HG03066 (cell line): ENCODE data around the gene CCDC141.

Source experiments
- ATAC-seq: cut with Tn5 transposase; IDR thresholded peaks from one replicate; pipeline ENCODE4 v1.9.1; 2021; ENCODE audit warnings: low read depth; ENCODE audit not compliant: unreplicated experiment

The CCDC141 gene

DNA sequence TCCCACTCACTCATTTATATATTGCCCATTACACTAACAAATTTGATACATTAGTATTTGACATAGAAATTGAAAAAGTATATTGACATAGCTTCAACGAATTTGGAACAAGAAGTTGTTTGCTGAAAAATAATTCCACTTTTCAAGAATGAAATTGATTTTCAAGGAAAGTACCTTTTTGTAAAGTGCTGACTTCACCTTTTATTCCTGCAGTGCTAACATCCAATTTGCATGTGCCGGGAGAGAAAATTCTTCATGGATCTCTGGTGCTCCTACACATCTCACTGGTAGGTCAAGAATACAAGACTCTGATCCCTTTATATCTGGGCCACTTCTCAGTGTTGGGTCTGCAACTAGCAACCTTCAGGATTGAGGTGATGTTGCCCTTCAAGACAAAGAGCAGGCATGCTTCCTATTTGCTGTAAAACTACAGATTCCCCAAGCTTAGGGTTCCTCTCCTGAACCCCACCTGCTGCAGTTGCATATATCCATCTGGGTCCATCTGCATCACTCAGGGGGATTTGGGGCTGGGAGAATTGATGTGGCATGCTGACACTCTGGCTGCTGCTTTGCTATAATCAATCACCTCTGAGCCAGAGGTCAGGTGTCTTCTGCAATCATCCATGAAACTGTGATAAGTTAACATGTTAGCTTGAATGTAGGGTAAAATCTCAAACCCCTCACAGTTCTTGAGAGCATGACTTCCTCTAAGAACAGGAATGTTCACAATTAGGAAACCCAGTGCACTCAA lies 134.3 kb downstream of the CCDC141 start:
- ATAC-seq: no peak

DNA sequence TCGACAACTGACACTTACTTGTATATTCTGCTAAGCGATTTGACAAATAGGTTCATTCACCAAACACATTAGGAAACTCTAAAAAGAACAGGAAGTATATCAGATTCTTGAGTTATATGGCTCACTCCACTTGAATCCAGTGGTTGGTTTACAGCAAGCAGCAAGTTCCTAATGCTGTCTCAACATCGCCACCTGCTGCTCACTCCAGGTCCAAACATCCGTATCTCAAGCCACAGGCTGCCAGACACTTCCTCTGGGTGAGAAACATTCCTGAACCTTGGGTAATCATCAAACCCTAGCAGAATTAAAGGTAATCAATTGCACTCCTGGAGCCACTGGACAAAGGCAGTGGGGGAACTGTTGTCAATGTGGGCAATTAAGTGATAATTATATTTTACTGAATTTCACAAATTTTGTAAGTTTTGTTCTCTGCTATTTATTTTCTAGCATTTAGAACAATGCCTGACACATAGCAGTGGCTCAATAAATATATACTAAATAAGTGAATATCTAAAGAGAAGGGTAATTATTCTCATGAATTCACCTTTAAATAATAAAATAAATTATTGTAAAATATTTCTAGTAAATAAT lies 135.6 kb downstream of the CCDC141 start:
- ATAC-seq: peak; percentile 97

DNA sequence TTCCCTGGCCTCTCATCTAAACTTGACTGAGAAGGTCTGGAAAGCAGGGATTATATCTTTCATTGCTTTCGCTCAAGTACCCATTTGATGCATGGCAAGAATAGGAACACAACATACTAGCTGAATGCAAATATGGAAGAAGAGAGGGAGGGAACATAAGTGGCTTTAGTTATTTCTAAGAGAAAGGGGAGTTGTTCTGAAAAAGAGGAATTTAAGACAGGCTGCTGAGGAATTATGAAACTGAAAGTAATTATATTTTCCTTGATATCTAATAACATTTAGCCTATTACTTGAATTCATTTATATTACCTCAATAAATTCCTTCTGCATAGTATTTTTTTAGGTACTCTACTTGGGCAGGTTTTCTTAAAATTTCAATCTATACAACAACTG lies 136.9 kb downstream of the CCDC141 start:
- ATAC-seq: no peak

DNA sequence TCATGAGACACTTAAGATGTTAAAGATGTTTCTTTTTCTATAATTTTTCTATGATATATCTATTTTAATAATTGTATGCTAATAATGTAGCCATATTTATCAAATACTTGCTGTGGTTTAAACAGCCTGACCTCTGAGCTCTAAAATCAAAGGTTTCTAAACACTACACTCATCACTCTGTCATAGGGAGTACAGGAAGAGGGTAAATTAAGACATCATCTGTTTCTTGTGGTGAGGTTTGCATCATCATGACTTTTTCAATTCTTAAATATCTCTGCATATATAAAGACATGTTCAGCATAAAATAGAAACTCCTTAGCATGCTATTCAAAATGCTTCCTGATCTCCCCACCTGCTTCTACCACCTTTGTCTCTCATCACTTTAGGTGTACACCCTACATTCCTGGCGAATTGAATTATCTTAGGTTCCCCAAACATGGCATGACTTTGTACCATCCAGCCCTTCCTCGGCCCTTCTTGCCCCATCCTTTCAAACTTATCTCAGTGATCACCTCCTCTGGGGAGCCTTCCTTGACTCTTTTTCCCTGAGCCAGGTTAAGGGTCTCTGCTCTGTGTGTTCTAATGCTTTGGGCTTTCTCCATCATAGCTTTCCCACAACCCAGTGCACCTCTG lies 137.4 kb downstream of the CCDC141 start:
- ATAC-seq: no peak

DNA sequence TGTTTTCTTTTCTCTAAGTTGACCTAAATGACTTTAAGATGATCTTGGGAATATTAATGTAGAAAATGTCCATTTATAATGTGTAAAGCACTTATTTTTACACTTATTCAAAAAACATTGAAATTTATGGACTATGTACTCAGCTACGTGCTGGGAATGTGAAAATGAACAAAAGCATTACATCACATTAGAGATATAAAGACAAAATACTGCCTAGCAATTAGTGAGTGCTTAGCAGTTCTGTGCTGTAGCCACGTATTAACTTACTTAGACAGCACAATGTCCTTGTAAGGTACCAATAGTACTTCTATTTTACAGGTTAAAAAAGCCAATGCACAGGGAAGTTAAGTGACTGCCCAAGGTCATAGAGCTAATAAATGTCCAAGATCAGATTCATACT lies 138.9 kb downstream of the CCDC141 start:
- no peak for ATAC-seq

DNA sequence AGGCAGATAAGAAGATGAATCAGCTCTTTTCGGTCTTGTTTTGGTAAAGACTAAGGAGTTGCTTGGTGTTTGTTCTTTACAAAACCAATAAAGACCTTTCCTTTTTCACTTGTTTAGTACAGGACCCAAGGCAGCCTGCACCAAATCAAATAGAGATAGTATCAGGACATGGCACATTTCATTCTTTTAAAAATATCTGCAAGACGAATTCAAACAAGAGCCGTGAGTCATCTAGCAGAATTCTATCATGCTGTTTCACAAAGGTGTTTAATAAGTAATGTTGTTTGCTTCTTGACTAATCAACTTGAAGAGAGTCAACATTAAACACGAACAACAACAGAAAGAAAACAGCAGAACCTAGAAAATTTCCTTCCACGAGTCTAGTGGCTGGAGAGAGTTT lies 139.9 kb downstream of the CCDC141 start:
- no peak for ATAC-seq

DNA sequence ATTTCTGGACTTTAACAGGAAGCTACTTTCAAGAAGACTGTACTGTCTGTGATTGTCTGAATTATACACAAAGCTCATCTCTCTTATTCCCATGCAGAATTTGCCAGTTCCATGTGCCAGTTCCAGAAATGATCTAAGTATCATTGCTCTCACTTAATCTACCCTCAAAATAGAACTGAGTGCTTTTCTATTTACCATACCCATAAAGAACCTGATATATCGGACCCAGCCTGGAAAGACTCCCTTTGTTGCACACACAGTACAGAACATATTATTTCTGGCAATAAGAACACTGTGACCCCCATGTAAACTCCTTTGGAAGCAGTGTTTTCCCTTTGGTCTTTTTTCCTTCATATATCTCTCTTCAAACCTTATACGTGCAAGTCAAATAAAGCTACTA lies 140.4 kb downstream of the CCDC141 start:
- no peak for ATAC-seq

DNA sequence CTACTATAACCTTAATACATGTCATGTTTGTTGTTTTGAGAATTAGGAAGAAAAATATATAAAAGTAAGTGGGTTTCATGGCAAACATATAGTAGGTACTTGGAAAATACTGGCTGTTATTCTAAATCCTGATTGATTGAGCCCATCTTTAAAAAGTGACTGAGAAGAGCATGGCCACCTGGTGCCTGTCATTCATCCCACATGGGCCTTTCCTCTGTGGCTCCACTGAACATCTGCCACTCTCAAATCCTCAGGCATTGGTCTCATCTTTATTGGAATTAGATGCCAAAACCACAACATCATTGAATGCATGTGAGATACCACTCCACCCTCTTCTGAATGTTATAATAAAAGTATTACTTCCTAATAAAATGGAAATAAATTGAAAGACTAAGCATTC lies 141.1 kb downstream of the CCDC141 start:
- no peak for ATAC-seq

DNA sequence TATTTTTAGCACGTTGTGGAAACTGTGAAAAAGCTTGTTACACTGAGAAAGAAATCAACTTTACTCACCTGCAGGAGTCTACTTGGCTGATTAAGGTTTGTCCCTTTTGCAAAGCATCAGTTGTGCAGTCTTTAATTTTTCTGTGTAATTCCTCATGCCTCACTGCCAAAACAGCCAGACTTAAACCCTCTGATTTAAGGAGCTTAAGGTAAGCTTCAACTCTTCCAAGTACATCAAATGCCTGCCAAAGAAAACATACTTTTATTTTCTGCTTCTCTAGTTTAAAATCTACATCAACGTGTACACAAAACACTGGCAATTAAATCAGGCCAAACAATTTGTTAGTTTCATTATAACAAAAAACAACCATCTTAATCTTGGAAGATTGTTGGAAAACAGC lies 144.7 kb downstream of the CCDC141 start:
- no peak for ATAC-seq

DNA sequence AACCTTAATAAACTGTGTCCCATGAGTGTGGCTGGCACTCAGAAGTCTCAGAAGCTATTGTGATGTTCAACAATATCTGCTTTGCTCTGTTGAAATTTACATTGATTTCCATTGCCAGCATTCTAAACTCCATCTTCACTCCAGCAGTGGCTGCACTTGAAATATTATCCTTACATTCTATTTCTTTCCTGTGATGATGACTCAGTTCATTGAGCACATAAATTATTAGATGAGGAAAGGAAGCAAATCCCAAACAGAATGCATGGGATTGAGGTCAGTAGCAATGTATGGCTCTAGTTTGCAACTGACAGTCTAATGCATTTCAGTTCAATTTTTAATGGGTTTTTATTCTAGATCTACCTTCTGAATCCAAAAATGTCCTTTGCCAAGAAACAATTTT lies 150.3 kb downstream of the CCDC141 start:
- no peak for ATAC-seq

DNA sequence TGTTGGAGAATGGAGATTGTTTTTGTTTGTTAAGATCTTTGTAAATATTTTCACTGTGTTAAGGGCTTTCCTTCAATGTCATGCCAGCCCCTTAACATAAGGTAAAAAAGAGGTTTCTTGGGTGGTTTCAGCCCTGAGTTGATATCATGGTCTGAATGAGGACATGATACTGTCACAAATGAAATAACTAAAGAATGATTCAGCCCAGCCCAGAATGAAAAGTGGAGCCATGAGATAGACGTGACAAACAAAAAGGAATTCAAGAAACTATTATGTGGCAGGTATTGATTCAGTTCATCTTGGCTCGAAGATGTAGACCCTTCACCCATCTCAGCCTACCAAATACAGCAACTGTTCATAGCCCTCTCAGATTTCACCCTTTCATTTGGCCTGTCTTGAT lies 154.1 kb downstream of the CCDC141 start:
- no peak for ATAC-seq

DNA sequence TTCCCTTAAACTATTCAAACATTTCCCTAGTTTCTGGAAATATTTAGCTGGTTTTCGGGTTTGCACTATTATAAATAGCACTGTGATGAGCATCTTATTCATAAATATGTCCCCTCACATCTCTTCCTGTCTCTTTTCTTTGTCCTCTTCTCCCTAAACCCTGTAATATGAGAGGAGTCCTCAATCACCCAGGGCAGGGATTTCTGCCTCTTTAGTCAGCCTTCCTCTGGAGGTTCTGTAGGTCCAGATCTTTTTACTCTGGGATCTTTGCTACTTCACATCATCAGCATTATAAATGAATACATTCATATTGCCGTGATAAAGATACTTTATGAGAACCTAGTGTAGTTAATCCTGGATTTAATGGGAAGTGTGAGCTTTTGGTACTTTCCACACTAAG lies 154.8 kb downstream of the CCDC141 start:
- no peak for ATAC-seq

DNA sequence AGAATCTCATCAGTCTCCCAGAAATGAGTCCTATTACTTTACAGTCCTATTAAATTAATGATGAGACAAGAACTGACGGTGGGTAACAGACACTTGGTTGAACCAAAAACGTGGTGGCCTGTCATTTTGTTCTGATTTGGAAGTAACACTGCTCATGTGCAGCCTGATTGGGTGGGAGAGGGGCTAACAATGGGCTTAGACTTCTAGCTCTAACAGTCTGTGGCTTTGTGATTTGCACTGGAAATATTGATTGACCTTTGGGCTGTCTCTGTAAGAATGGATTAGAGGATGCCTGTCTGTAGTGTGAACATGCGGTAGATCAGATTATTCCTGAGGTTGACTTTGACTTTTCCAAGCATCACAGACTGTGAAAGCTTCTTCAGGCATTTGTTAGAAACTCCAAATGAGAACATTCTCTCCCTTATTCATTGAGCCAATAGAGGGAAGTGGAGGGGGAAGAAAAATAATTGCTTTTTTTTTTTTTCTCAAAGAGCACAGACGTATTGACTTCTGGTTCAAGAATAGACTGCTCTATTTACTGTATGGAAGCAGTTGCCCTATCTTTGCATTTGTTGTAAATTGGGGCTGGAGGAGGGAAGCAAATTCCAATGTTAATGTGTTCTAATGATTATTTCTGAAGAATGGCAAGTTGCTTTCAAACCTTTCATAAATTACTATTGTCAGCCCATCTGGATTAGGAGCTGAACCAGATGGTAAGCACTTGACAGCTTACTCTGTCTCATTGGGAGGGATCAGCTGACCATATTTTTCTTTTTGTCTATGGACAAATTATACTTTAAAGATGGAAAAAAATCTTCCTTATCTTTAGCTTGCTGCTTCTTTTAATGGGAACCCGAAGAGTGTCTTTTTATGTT lies 156.9 kb downstream of the CCDC141 start:
- no peak for ATAC-seq

DNA sequence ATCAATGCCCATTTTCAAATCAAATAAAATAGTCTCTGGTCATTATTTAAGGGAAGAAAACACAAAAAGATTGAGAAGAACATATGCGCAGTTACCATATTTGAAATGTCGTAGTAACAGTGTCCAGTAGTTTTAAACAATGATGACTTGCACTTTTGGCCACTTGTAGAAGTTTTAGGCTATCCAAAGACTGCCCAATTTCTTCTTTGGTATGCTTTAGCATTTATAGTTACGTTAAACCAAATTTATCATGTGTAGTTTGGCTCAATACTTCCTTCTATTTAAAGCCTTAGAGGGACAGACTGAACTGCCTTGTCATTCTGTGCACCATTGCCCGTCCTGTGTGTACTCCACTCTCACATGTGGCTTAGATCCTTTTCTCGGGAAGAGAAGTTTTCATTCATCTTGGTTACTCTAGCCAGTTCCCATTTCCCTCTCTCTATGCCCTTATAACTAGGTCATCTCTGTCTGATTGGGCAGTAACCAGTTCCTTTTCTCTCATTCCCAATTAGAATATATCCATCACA lies 157.9 kb downstream of the CCDC141 start:
- no peak for ATAC-seq

DNA sequence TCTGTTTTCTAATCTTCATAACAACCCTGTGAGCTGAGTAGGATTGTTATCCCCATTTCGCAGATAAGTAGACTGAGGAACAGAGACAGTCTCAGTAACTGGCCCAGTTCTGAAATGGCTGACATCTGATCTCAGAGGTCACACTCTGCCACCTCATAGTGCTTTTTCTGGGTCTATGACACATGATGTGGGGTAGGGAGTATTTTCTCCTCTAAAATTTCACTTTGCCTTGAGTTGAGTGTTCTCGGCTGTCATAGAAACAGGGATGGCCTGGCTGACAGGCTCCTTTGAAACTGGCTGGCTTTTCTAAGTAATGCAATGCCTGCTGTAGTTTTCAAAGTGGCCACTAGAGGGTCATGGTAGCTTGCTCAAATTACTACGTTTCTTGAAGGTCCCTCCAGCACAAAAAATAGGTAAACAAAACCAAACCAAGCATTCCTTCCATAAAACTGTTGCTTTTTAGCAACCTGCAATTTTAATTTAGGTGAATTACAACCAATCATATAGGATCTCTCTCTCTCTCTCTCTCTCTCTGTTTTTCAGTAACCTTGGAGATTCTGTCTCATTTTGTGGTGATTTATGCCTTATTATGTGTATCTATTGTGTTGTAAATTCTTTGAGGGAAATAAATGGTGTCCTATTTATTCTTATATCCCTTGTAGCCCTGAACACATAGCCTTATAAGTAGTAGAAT lies 158.5 kb downstream of the CCDC141 start:
- peak; percentile 90 for ATAC-seq

DNA sequence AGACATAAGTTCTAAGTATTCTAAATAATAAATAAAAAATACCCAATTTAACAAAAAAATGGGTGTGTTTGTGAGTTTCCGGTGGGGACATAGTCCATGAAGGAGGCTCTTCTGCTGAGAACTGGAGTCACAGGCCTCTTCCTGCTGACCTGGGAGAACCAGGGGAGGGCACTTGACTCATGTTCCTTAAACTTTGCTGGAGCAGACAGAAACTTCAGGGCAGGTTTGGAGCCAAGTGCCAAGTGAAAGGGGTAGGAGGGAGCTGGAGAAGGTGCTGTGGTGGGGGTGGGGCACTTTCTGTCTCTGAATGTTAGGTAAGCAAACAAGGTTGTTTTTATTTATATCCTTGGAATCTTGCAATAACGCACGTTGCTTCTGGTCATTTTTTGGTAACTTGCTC lies 163.9 kb downstream of the CCDC141 start:
- no peak for ATAC-seq

DNA sequence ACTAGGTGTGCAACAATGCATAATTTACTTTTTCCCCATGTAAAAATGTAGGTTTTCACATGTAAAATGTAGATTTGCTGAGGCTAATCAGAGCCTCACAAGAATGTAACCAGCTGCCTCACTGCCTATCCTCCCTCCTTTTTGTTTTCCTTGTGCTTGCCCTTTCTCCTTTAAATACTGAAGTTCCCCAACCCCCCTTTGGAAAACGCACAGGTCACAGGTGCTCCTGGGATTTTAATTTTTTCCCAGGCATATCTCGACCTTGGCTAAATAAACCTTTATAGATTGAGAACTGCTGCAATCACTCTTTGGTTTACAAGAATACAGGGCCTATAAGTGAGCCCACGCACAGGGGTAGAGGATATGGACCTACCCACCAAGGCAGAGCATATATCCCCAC lies 165.5 kb downstream of the CCDC141 start:
- ATAC-seq: no peak

DNA sequence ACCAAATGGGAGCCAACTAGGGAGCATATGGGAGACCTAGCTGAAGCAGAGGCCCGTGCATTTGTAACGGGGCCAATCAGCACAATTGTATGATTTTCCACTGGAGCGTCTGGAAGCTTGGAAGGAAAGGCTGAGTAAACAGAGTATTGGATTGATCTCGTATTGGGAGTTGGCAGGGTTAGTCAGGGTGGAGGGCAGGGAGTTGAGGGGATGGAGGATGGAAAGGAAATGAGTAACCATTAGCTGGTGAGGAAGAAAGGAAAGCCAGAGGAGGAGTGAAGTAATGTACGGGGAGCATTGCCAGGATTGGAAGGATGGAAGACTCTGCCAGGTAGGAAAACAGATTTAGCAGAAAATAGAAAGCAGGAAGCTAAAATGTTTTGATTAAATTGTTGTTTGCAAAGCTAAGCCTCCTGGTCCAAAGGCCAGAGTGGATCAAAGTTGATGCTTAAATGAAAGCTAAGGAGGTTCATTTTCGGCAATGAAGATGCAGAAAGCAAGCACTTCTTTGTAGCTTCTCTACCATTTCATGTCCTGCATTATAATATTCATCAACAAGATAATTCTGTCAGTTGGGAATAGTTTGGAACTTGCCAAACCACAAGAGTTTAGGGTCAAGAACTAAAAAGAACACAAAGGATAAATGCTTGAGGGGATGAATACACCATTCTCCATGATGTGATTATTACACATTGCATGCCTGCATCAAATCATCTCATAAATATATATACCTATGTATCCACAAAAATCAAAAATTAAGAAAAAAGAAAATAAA lies 167.1 kb downstream of the CCDC141 start:
- ATAC-seq: no peak

DNA sequence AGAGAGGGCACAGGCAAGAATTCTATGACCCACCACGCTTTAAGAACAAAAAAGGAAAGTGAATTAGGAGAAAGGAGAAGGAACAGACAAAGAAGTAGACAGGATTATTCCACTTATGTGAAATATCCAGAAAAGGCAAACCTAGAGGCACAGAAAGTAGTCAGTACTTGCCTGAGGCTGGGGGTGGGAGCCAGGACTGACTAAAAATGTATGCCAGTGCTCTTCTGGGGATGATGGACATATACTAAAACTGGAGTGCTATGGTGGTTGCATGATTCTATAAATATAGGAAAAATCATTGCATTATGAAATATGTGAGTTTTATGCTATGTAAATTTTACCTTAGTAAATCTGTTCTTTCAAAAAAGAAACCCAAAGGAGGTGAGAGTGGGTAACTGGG lies 168.9 kb downstream of the CCDC141 start:
- ATAC-seq: no peak

DNA sequence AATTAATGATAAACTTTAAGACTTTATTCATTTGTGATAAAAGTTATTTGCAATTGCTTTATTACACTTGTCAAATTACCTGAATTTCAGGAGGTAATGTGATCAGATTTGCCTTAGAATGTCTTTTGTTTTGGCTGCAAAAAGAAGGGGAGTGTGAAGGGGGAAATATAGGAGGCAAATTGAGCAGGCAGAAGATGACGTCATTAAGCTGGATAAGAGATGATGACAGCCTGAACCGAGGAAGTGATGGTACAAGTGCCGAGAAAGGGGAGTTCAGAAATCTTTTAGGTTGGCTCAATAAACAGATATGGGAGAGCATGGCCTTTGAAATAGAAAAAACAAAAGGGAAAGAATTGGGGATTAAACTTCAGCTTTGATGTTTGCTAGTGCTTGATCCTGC lies 169.7 kb downstream of the CCDC141 start:
- ATAC-seq: no peak
